ENCODE results near the gene CIITA. TPM values are rescaled to one million over a fixed set of nuclear protein-coding genes. Genes with fewer than 3 reads are reported as not detected.
A peak's percentile ranks its signal among the peaks of the same experiment; 100 is the strongest.

CIITA gene
- total and polyA plus RNA-seq, 9 of the 15 experiments (the other 6 are each of a cell fraction or from before 2014, with no cell fraction given) = 0.01 to 0.20 (median 0.11) TPM; not detected in 4

DNA sequence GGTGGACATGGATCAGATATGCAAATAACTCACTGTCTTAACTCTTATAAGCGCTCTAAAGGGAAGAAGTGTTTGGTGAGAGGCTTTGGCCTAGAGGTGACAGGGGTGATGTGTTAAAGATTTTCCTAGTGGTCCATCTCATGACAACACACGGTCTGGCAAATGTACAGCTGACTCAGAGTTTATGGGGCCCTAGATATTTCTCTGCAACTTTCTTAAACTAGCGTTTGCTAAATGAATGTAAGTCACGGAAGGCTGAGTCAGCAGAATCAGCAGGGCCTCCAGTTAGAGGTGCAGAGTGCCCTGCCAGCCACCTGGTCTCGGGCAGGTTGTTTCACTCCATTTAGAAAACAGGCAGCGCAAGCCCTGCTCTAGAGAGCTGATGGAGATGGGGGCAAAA is 107.5 kb downstream of the CIITA start (continued):
- peak; percentile 97 for TF ChIP-seq MAFF (IDR thresholded peaks at IDR 0.05; ENCODE audit: low read length)
- no peak for TF ChIP-seq HSF4 (CRISPR knock-in tag; IDR thresholded peaks at IDR 0.05; ENCODE audit: borderline replicate concordance)
- TF ChIP-seq POLR3G (IDR thresholded peaks at IDR 0.05; ENCODE audit: extremely low read depth, insufficient read length, insufficient replicate concordance) = no peak
- TF ChIP-seq MCM2 (IDR thresholded peaks at IDR 0.05; ENCODE audit: low read depth) = no peak
- no peak for TF ChIP-seq NUFIP1 (IDR thresholded peaks at IDR 0.05; ENCODE audit: partially characterized antibody)
- TF ChIP-seq ILF3 (IDR thresholded peaks at IDR 0.05; ENCODE audit: borderline replicate concordance) = no peak
- TF ChIP-seq ZNF316 (IDR thresholded peaks at IDR 0.05) = peak; percentile 97
- TF ChIP-seq, protein P1, sequence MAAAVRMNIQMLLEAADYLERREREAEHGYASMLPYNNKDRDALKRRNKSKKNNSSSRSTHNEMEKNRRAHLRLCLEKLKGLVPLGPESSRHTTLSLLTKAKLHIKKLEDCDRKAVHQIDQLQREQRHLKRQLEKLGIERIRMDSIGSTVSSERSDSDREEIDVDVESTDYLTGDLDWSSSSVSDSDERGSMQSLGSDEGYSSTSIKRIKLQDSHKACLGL (CRISPR knock-in tag; IDR thresholded peaks at IDR 0.05; ENCODE audit: borderline replicate concordance, poor library complexity, severe bottlenecking) = no peak
- TF ChIP-seq, protein P2, sequence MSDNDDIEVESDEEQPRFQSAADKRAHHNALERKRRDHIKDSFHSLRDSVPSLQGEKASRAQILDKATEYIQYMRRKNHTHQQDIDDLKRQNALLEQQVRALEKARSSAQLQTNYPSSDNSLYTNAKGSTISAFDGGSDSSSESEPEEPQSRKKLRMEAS (CRISPR knock-in tag; IDR thresholded peaks at IDR 0.05) = no peak
- TF ChIP-seq ZNF174 (CRISPR knock-in tag; IDR thresholded peaks at IDR 0.05) = no peak
- TF ChIP-seq CEBPG (CRISPR knock-in tag; IDR thresholded peaks at IDR 0.05) = no peak
- TF ChIP-seq CEBPG (tag; conservative IDR thresholded peaks at IDR 0.05 in 1 of 2, IDR thresholded peaks at IDR 0.05 in 1 of 2) = no peak

Other genes starting within 250 kb of the CIITA start
- 0.37 TPM in 1 of 2 replicates, not detected in the other for gene TEKT5, start 182.3 kb upstream of the CIITA start, total RNA-seq (2014; rRNA removed)
- gene TEKT5, start 182.3 kb upstream of the CIITA start, total RNA-seq (2014; rRNA removed; fragmentation: Illumina TruSeq; extraction: Trizol) = not detected in 2 replicates
- gene TEKT5, start 182.3 kb upstream of the CIITA start, total RNA-seq (2015; rRNA removed; fragmentation: Illumina TruSeq; extraction: Trizol) = not detected in 2 replicates
- gene TEKT5, start 182.3 kb upstream of the CIITA start, total RNA-seq (2021) = not detected in 2 replicates
- 0.10 and 0.23 TPM in 2 replicates for gene TEKT5, start 182.3 kb upstream of the CIITA start, polyA plus RNA-seq (2011; rRNA removed)
- gene TEKT5, start 182.3 kb upstream of the CIITA start, polyA plus RNA-seq (2014; fragmentation: Illumina TruSeq; extraction: Trizol) = 0.19 TPM in 1 of 2 replicates, not detected in the other
- not detected for gene TEKT5, start 182.3 kb upstream of the CIITA start, polyA plus RNA-seq (2014; fragmentation: Nextera tagmentation; extraction: Ambion mirVana)
- 1.1 TPM in 1 of 2 replicates, not detected in the other for gene TEKT5, start 182.3 kb upstream of the CIITA start, polyA plus RNA-seq (2014; rRNA removed)
- 39.7 and 42.2 TPM in 2 replicates for gene NUBP1, start 133.4 kb upstream of the CIITA start, total RNA-seq (2014; rRNA removed)
- gene NUBP1, start 133.4 kb upstream of the CIITA start, total RNA-seq (2014; rRNA removed; fragmentation: Illumina TruSeq; extraction: Trizol) = 30.4 and 31.9 TPM in 2 replicates
- 51.6 and 55.1 TPM in 2 replicates for gene NUBP1, start 133.4 kb upstream of the CIITA start, total RNA-seq (2015; rRNA removed; fragmentation: Illumina TruSeq; extraction: Trizol)
- 30.0 and 35.6 TPM in 2 replicates for gene NUBP1, start 133.4 kb upstream of the CIITA start, total RNA-seq (2021)
- 29.5 and 35.6 TPM in 2 replicates for gene NUBP1, start 133.4 kb upstream of the CIITA start, polyA plus RNA-seq (2011; rRNA removed)
- gene NUBP1, start 133.4 kb upstream of the CIITA start, polyA plus RNA-seq (2014; fragmentation: Illumina TruSeq; extraction: Trizol) = 41.3 and 44.2 TPM in 2 replicates
- 10 to 100 TPM; 17.2 to 20.9 TPM for gene NUBP1, start 133.4 kb upstream of the CIITA start, polyA plus RNA-seq (2014; fragmentation: Nextera tagmentation; extraction: Ambion mirVana)
- gene NUBP1, start 133.4 kb upstream of the CIITA start, polyA plus RNA-seq (2014; rRNA removed) = 38.5 and 45.0 TPM in 2 replicates
- gene TVP23A, start 58.4 kb upstream of the CIITA start, total RNA-seq (2014; rRNA removed) = 0.77 TPM in 1 of 2 replicates, not detected in the other
- gene TVP23A, start 58.4 kb upstream of the CIITA start, total RNA-seq (2014; rRNA removed; fragmentation: Illumina TruSeq; extraction: Trizol) = not detected in 2 replicates
- gene TVP23A, start 58.4 kb upstream of the CIITA start, total RNA-seq (2015; rRNA removed; fragmentation: Illumina TruSeq; extraction: Trizol) = not detected in 2 replicates
- gene TVP23A, start 58.4 kb upstream of the CIITA start, total RNA-seq (2021) = 0.04 and 0.09 TPM in 2 replicates
- 0.36 and 1.0 TPM in 2 replicates for gene TVP23A, start 58.4 kb upstream of the CIITA start, polyA plus RNA-seq (2011; rRNA removed)
- gene TVP23A, start 58.4 kb upstream of the CIITA start, polyA plus RNA-seq (2014; fragmentation: Illumina TruSeq; extraction: Trizol) = 0.11 TPM in 1 of 2 replicates, not detected in the other
- under 1 TPM; 0.04 to 0.08 TPM for gene TVP23A, start 58.4 kb upstream of the CIITA start, polyA plus RNA-seq (2014; fragmentation: Nextera tagmentation; extraction: Ambion mirVana)
- 0.12 TPM in 1 of 2 replicates, not detected in the other for gene TVP23A, start 58.4 kb upstream of the CIITA start, polyA plus RNA-seq (2014; rRNA removed)
- gene DEXI, start 65.3 kb downstream of the CIITA start, total RNA-seq (2014; rRNA removed) = 35.8 and 43.1 TPM in 2 replicates
- gene DEXI, start 65.3 kb downstream of the CIITA start, total RNA-seq (2014; rRNA removed; fragmentation: Illumina TruSeq; extraction: Trizol) = 18.2 and 22.0 TPM in 2 replicates
- gene DEXI, start 65.3 kb downstream of the CIITA start, total RNA-seq (2015; rRNA removed; fragmentation: Illumina TruSeq; extraction: Trizol) = 29.6 and 31.3 TPM in 2 replicates
- 33.3 and 38.2 TPM in 2 replicates for gene DEXI, start 65.3 kb downstream of the CIITA start, total RNA-seq (2021)
- gene DEXI, start 65.3 kb downstream of the CIITA start, polyA plus RNA-seq (2011; rRNA removed) = 20.0 and 24.5 TPM in 2 replicates
- 39.2 and 40.1 TPM in 2 replicates for gene DEXI, start 65.3 kb downstream of the CIITA start, polyA plus RNA-seq (2014; fragmentation: Illumina TruSeq; extraction: Trizol)
- gene DEXI, start 65.3 kb downstream of the CIITA start, polyA plus RNA-seq (2014; fragmentation: Nextera tagmentation; extraction: Ambion mirVana) = 1 to 10 TPM; 2.9 to 3.7 TPM
- gene DEXI, start 65.3 kb downstream of the CIITA start, polyA plus RNA-seq (2014; rRNA removed) = 21.1 and 31.5 TPM in 2 replicates
- 9.8 and 13.6 TPM in 2 replicates for gene CLEC16A, start 67.4 kb downstream of the CIITA start, total RNA-seq (2014; rRNA removed)
- 11.4 and 13.2 TPM in 2 replicates for gene CLEC16A, start 67.4 kb downstream of the CIITA start, total RNA-seq (2014; rRNA removed; fragmentation: Illumina TruSeq; extraction: Trizol)
- 8.5 and 10.0 TPM in 2 replicates for gene CLEC16A, start 67.4 kb downstream of the CIITA start, total RNA-seq (2015; rRNA removed; fragmentation: Illumina TruSeq; extraction: Trizol)
- 22.1 and 22.3 TPM in 2 replicates for gene CLEC16A, start 67.4 kb downstream of the CIITA start, total RNA-seq (2021)
- 8.8 and 10.4 TPM in 2 replicates for gene CLEC16A, start 67.4 kb downstream of the CIITA start, polyA plus RNA-seq (2011; rRNA removed)
- gene CLEC16A, start 67.4 kb downstream of the CIITA start, polyA plus RNA-seq (2014; fragmentation: Illumina TruSeq; extraction: Trizol) = 15.6 and 16.1 TPM in 2 replicates
- gene CLEC16A, start 67.4 kb downstream of the CIITA start, polyA plus RNA-seq (2014; fragmentation: Nextera tagmentation; extraction: Ambion mirVana) = 1 to 10 TPM in 1 of 2 experiments, under 1 TPM in 1; 1.00 to 1.4 TPM
- 10.6 and 10.8 TPM in 2 replicates for gene CLEC16A, start 67.4 kb downstream of the CIITA start, polyA plus RNA-seq (2014; rRNA removed)